Dedifferentiated amniotic fluid mesenchymal stem cell (primary cell): ENCODE data around the gene CIDEA.

Experiments used
- DNase-seq: peaks from one replicate; pipeline ENCODE4 v3.0.0-alpha.2; 2016; ENCODE audit errors: extremely low spot score

The CIDEA gene

GRCh38 chr18:12317664-12318333 lies 63.6 kb downstream of the CIDEA start:
- DNase-seq = no peak

DNA sequence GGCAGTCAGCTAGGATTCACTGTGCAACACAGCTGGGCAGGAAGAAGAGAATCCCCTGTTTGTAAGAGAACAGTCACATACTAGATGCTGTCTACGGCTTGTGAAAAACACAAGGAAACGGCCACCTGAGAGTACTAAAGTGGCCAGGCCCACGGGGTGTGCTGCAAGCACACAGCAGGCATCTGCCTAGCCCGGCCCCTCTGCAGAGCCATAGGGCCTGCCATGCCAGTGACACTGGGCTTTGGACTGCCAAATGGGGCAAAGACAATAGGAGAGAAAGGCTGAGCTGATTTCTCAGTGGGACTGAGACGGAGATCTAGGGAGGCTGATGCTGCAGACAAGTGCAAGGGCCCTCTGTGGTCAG lies 64.2 kb downstream of the CIDEA start:
- DNase-seq = no peak

- no peak for DNase-seq
Observed at GRCh38 chr18:12318857-12319256, 64.7 kb downstream of the CIDEA start.

- no peak for DNase-seq
Observed at GRCh38 chr18:12321333-12321732, 67.2 kb downstream of the CIDEA start.

GRCh38 chr18:12324991-12325725 lies 71.0 kb downstream of the CIDEA start:
- DNase-seq = no peak

- DNase-seq = no peak
Observed at GRCh38 chr18:12325726-12326245, 71.6 kb downstream of the CIDEA start.

GRCh38 chr18:12326711-12327460 lies 72.7 kb downstream of the CIDEA start:
- no peak for DNase-seq
